Renal cortex interstitium (tissue), 11 donors: Measurements from ENCODE around the gene SNX15. TPM values are rescaled to one million over a fixed set of nuclear protein-coding genes. Genes with fewer than 3 reads are reported as not detected.

ENCODE experiments used
- DNase-seq, 11 donors: peaks; one replicate each; pipeline ENCODE4 v3.0.0-alpha.2; 2013; ENCODE audit warnings: low read depth in 9 of 11, low spot score in 4 of 11; ENCODE audit errors: extremely low read depth in 1 of 11
- polyA plus RNA-seq, 3 donors: library from polyadenylated mRNA; unstranded; fragments of 120-200 nt; gene quantifications; one replicate each; pipeline ENCODE4 v1.2.1, GENCODE V29; 2013; ENCODE audit not compliant: insufficient read length in 3 of 3

Gene SNX15
- polyA plus RNA-seq, 3 donors: 21.4 to 33.1 (median 27.1) TPM

- DNase-seq: no peak
Observed at GRCh38 chr11:65066805-65067291, 39.6 kb downstream of the SNX15 start.

DNA sequence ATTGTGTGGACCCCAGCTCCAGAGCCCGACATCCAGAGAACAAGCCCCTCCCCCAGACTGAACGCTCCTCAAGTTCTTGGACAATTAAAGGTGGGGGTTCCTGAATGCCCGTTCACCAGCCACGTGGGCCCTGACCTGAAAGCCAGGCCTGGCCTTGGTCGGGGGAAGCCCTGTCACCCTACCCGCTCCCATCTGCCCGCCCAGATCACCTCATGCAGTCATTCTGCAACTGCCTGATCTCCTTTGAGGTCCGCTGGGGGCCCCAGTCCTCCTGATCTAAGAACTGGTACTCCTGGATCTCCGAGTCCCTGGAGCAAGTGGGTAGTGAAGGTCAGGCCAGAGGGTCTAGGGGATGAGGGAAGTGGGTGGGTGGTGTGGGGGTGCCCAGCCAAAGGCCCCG is 40.2 kb downstream of the SNX15 start:
- no peak for DNase-seq

DNA sequence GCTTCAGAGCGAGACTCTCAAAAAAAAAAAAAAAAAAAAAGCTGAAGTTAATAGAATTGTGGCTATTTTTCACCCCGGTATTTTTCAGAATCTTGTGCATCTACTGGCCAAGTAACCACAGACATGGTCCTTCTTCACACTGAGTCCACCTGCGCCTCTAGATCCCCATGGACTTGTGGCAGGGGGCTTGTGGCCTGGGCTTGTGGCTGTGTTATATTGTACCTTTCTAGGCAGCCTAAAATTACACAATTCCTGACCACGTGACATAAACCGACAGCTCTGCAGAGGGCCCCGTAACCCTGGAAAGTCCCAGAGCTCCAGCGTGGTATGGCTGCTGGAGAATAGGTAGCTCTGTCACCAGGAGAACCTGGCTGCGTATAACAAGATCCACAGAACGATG is 42.0 kb downstream of the SNX15 start:
- DNase-seq: no peak

DNA sequence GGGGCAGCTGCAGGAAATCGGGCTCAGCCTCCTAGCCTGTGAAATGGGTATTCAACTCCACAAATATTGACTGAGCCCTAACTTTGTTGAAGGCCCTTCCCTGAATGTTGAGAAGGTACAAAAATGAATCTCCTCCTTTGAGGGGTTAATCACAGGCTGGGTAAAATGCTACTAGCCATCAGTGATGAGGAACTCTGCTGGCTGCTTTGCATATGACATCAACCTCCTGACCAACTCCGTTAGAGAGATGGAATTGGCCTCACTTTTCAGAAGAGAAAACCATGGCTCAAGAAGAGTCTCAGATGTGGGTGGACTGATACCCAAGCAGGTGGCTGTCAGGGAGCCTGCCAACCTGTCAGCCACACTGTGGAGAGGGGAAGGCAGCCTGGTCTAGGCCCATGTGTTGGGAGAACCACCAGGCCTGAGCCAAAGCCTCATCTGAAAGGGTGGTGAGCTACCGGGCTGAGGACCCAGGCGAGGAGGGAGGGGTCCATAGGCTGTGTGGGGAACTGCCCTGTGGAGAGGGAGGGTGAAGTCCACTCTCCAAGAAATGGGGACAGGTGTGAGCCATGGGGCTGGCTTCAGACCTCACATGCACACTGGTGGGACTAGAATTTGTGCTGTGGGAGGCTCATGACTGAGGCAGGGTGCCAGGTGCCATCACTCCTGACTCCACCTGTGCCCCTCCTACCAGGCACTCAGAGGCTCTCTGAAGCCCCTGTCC is 44.8 kb downstream of the SNX15 start:
- no peak for DNase-seq

DNA sequence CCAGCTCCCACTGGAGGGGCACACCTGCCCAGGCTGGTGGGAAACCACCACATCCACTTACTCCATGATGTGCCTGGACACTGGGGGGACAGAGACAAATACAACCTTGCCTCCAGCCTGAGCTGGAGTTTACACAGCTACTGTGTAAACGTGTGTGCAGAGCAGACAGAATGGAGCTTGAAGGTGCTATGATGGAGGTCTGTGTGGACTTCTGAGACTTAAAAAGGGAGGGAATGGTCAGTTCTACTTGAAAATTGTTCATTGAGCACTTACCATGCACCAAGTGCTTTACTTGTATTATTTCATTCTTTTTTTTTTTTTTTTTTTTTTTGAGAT is 45.4 kb downstream of the SNX15 start:
- DNase-seq: no peak

GRCh38 chr11:65077451-65077850 is 50.2 kb downstream of the SNX15 start:
- DNase-seq: no peak

- no peak for DNase-seq
Observed at GRCh38 chr11:65078151-65078550, 50.9 kb downstream of the SNX15 start.

- no peak for DNase-seq
Observed at GRCh38 chr11:65078786-65079342, 51.6 kb downstream of the SNX15 start.

DNA sequence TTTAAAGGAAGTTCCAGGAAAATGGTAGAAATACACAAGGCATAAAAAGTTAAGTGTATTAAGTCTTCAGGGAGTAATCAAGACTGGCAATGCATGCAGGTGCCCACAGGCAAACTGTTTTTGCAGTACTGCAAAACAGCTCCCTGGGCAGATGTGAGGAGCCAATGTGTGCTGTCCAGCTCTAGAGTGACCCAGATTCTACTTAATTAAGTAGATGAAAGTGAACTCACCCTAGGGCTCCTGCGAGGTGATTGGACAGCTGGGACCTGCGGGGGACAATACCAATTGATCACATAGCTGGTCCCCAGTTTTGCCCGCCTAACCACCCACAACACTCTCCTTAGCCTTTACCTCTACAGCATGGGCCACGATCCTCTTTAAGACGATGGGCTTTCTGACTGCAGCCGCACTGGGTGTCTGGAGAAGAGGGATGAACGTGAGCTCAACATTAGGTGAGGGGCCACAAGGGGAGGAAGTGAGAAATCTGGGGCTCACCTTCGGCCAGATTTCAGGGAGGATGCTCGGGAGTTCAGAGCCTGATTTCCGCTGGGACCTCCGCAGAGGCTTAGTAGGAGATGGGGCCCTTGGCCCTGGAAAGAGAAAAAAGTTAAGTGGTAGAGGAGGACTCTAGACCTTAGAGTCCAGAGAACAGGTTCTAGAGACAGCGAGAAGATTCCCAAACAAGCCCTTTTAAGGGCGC is 56.0 kb downstream of the SNX15 start:
- no peak for DNase-seq

DNA sequence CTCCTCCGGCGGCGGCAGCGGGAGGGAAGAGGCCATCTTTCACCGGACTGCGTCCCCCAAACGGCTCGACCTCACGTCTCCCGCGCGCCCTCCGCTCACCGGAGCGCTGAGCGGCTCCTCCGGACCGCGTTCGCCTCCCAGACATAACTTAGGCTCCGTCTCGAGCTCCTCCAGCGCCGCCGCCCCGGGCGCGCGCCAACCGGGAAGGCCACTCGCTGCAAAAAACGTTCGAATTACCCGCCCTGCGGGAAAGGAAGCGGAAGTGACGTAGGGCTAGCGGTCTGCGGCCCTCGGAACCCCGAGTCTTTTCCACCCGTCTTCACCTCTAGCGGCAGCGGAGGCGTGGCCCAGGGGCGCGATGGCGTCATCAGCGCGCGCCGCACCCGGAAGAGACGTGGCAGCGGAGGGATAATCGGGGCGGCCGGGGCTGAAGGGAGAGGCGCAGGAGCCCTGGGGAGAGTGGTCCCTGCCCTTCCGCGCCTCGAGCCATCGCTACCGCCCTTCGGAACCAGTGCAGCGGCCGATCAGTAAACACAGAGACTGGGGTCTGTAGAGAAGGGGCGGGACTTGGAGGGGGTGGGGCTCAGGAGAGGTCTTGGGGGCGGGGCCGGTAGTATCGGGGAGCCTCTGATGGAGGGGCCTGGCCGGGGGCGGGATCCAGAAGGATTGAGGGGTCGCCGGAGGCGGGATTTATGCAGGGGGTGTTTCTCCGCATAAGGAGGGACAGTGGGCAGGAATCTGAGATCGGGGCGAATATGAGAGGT is 56.8 kb downstream of the SNX15 start, which contains the start of the genes CDCA5 and ZFPL1:
TSS of gene CDCA5 (minus strand) at position 207 of the 764 bp plus-strand sequence. CDS start at position 145, 62 bp downstream.
TSS of gene ZFPL1 (plus strand) at position 389 of the 764 bp plus-strand sequence. CDS start 477 bp downstream, outside the sequence.
- peak; percentile 86 to 95 (median 92) for DNase-seq

DNA sequence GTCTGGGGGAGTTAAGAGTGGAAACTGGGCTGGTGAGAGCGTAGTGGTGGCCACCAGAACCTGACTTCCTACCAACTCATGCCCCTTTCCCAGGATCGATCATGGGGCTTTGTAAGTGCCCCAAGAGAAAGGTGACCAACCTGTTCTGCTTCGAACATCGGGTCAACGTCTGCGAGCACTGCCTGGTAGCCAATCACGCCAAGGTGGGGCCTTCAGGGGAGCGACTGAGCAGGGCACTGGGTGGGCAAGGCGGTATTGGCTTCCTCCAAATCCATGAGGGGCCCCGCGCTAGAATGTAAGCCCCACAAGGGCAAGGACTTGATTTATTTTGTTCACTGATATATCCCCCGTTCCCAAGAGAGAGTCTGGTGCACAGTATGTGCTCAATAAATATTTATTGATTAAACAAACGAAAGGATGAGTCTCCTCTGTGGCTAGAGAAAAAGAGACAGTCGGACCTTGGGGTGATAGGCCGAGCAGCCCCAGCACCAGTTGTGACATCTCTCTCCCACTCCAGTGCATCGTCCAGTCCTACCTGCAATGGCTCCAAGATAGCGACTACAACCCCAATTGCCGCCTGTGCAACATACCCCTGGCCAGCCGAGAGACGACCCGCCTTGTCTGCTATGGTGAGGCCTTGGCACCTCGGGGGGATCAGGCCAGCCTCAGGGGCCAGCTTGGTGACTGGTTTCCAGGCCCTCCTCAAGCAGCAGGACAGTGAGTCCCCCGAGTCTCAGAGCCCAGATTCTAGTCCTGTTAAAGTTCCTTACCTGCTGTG is 57.5 kb downstream of the SNX15 start:
- no peak for DNase-seq

DNA sequence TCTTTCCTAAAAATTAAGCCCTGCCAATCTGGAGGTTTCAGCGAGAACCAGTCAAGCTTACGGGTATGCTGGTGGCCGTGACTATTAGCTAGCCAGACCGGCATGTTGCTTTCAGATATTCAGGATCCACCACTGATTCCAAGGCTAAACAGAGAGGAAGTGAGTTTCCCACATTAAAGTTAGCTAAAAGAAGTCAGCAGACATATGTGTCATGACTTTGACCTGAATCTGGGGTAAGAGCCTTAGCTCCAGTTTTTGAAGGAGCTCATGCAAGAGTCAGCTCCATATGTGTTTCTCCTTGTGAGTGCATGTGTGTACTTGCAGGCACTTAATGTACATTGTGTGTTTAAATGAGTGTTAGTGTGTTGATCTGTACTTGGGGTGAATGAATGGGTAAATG is 58.2 kb downstream of the SNX15 start:
- no peak for DNase-seq

DNA sequence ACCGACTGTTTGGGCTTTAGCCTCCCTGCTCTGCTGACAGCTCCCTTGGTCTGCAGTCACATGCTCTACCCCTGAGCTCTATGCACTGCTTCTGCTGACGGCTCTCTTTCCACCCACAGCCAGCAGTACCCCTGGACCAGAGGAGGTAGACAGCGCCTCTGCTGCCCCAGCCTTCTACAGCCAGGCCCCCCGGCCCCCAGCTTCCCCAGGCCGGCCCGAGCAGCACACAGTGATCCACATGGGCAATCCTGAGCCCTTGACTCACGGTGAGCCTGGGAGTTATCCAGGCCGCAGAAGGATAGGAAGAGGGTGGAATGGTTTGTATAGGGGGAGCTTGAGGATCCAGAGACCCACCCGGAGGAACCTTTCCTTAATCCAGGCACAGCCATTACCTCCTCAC is 59.6 kb downstream of the SNX15 start:
- DNase-seq: no peak

- DNase-seq: no peak
Observed at GRCh38 chr11:65087216-65087615, 60.0 kb downstream of the SNX15 start.

- DNase-seq: no peak
Observed at GRCh38 chr11:65087827-65088226, 60.6 kb downstream of the SNX15 start.

GRCh38 chr11:65089621-65090020 is 62.4 kb downstream of the SNX15 start:
- DNase-seq: no peak
